AG09319 (cell line): Measurements from ENCODE around the gene NSD1.

ENCODE experiments used
- DNase-seq: peaks from one replicate; pipeline ENCODE4 v3.0.0-alpha.2; 2010; ENCODE audit warnings: low read depth; ENCODE audit errors: extremely low read depth
- TF ChIP-seq, protein P1 (sequence below): IDR thresholded peaks from 2 replicates; pipeline ENCODE4 v1.5.1; 2011; ENCODE audit warnings: low read depth, mild to moderate bottlenecking, inconsistent platforms, low read length, moderate library complexity

Gene NSD1

DNA sequence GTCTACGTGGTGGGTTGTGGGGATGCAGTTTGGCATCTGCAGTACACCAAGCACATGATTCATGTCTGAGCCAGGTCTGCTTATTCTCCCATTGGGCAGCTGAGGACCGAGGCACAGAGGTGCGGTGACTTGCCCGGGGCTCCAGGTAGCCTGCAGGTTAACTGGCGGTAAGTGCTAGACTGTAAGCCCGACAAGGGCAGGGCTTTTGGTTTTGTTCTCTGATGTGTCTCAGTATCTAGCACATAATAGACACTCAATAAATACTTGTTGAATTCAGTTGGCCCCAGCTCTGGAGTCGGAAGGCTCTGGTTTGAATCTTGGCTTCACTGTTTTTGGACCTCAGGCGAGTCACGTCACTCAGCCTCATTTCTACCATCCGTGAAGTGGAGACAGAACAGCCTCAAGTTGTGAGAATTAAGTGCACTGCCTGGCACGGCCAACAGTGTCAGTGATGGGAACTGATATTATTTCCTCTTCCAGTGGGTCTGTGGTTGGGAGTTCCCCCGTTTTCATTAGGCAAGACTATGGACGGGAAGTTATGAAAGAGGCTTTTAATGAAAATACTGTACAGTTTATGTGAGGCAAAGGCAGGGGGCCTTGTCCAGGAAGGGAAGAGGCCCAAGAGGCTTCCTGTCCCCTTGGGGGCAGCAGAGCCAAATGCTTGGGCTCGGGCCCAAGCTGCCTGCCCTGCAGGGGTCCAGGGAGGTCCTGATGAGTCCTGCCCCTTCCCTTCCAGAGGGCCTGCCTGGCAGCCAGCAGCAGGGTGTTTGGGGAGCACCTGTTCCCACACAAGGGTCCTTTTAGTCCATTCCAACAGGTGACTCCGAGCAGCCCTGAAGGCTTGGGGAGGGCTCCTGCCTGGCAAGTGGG lies 173.3 kb downstream of the NSD1 start:
- DNase-seq, result no peak

DNA sequence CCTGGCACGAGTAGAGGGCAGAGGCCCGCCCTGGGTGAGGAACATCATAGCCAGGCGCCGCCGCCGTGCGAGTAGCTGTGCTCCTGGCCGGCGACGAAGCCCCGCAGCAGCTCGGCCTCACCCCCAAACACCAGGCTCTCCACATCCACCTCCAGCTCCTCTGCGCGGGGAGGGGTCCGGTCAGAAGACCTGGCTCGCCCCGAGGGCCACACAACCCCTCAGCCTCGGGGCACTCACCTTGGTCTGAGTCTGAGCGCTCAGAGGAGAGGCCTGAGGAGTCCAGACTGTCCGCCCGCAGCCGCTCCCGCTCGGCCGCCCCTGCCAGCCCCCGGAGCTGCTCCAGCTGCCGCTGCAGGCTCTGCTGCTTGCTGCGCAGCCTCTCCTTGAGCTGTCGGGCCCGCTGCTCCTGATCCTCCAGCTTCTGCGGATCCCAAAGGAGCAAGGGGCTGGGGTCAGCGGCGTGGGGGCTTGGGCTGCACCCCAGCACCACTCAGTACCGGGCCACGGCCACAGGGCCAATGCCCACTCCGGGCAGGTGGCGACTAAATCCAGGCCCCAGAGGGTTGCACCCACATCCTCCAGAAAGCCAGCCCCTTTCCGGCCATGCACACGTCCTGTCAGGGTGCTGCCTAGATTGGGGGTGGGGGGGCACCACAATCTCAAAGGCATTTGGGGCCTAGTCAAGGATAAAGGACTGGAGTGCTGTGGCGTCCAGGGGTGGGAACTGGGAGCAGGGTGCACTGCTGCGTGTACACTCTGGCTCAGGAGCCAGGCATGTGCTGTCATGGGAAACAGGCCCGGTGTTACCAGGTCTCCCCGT lies 174.2 kb downstream of the NSD1 start:
- DNase-seq, result no peak
- TF ChIP-seq, protein P1, sequence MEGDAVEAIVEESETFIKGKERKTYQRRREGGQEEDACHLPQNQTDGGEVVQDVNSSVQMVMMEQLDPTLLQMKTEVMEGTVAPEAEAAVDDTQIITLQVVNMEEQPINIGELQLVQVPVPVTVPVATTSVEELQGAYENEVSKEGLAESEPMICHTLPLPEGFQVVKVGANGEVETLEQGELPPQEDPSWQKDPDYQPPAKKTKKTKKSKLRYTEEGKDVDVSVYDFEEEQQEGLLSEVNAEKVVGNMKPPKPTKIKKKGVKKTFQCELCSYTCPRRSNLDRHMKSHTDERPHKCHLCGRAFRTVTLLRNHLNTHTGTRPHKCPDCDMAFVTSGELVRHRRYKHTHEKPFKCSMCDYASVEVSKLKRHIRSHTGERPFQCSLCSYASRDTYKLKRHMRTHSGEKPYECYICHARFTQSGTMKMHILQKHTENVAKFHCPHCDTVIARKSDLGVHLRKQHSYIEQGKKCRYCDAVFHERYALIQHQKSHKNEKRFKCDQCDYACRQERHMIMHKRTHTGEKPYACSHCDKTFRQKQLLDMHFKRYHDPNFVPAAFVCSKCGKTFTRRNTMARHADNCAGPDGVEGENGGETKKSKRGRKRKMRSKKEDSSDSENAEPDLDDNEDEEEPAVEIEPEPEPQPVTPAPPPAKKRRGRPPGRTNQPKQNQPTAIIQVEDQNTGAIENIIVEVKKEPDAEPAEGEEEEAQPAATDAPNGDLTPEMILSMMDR, result no peak

More for the DNA sequence above, 173.3 kb downstream of the NSD1 start:
- TF ChIP-seq, protein P1, result no peak

DNA sequence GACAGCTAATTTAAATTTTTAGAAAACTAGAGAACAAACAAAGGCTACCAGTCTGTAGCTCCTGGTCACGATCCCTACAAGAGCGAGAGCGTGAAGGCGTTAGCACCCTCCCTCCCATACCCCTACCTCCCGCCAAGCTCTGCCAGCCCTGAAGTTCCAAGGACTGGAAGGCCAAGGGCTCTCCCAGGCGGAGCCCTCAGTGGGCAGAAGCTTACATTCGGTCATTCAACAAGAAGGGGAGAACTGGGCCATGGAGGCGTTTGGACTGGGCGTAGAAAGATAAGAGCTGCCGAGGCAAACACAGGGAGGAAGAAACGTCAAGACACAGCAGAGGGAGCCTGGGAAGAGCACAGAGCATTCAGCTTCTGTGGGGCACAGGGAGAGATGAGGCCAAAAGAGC lies 175.2 kb downstream of the NSD1 start:
- TF ChIP-seq, protein P1, result no peak

DNA sequence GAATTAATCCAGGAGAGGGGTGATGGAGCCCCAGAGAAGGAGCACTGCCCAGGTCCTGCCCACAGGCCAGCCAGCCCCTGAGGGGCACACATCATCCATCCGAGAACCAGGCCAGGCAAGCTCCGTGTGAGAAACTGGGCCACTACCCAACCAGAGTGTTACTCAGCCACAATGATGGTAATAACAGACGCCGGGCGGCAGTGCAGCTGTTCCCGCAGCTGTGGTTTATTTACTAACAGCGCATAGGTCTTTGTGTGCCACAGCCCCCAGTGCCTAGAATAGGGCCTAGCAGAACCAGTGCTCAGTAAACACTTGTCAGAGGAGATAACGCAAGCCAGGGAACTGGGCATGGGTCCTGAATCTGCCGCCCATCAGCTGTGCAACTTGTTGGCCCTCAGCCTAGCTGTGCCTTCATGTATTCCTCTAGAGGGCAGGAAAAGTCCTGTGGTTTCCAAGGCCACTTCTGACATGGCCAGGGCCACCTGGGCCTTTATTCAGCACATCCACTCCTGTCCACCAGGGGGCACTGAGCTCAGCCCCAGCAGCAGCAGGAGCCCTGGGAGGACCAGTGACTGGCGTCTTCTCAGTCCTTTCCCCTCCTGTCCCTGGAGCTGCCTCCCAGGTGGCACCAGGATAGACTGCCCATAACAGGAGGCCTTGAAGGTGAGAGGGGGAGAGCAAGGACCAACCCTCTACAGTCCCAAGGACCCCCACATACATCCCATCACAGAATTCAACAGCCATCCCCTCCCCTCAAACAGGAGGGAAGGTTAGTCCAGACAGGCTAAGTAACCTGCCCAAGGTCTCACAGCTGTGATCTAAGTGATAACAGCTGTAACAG lies 176.0 kb downstream of the NSD1 start:
- no peak for DNase-seq
- TF ChIP-seq, protein P1, result peak; percentile 88

More for the DNA sequence above, 175.2 kb downstream of the NSD1 start:
- no peak for DNase-seq

DNA sequence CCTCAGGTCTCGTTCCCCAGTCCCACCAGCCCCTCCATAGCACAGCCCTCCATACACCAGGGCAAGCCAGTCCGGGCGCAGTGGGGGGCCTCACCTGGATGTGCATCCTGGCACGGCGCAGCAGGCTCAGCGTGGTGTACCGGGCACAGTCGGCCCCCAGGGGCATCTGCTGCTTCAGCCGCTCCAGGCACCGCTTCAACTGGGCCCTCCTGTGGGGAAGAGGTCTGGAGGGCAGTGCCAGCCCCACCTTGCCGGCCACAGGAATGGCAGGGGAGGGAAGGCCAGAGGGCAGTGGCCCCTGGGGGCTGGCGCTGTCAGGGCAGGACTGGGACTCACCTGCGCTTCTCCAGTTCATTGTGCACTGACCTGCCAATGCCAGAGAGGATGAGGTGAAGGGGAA lies 176.8 kb downstream of the NSD1 start:
- TF ChIP-seq, protein P1, result no peak
- no peak for DNase-seq

DNA sequence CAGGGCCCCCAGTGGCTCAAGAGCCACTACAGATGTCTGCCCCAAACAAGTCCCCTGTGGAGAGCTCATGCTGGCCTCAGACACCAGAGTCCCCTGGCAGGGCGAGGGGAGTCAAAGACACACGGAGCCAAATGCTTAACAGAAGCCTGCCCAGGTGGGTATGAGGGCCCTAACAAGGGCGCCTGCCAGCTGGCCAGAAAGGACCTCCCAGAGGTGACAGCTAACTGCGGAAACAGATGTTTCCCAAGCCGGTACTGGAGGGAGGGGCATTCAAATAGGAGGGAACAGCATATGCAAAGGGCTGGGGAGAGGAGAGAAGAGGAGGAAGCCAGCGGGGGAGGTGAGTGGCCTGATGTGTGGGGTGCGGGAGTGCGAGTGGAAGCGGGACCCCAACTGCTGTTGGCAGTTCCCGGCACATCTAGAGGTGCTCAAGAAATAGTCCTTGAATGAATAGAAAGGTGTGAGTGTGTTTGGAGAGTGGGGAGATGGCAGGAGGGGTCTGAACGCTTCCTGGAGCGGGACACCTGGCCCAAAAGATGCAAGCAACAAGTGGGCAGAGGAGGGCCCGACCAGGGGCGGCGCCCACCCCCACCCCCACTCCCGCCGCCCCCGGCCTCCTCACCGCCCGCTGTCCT lies 177.3 kb downstream of the NSD1 start:
- TF ChIP-seq, protein P1, result no peak
- no peak for DNase-seq
